Heart left ventricle (tissue), 13 donors: ENCODE data around the gene RPL27A.

Experiments used
- POLR2A ChIP-seq, 2 donors: fragments of 450-650 bp; IDR thresholded peaks; one replicate each; pipeline ENCODE4 v1.6.1; 2017; ENCODE audit warnings: antibody characterized with exemption in 2 of 2, mild to moderate bottlenecking in 2 of 2, moderate library complexity in 2 of 2
- TF ChIP-seq, protein P1 (sequence below), 12 donors: fragments of 200-600 bp; sonication (generic) in 4 of 12; IDR thresholded peaks; one replicate each; pipeline versions ENCODE4 v1.5.0 to v1.8.0; 2018 to 2022; ENCODE audit warnings: antibody characterized with exemption in 12 of 12, mild to moderate bottlenecking in 5 of 12
- donor health status: ischemic (EF 13 %, LVEDD 7.1; RV severe dilation, severe dysfunction).
- donor health status: DM: no; HTN: yes; CAD: no.
- donor health status: DM: no; HTN: no; CAD: no.
- donor health status: ischemic (EF 25% LVEDD 6.9; RV normal size, moderate dysfunction).
- donor health status: ischemic (EF 25% LVEDD 5.7; RV mildly dilated, moderate dysfunction).
- donor health status: ischemic (EF 35%, LVEDD 5.7; RV mildly dilated, moderate dysfunction).
- donor health status: nonischemic (EF 11% LVEDD 7.7; RV severe dilation, severe dysfunction).
- donor health status: DM: yes; HTN: yes; CAD: no.
- donor health status: PGD.
- donor health status: ischemic (EF 29% LVEDD 5.4; RV normal size, mild dysfunction).
- donor health status: nonischemic (EF 23%, LVEDD 6.1; RV moderate dilation, normal function).

DNA sequence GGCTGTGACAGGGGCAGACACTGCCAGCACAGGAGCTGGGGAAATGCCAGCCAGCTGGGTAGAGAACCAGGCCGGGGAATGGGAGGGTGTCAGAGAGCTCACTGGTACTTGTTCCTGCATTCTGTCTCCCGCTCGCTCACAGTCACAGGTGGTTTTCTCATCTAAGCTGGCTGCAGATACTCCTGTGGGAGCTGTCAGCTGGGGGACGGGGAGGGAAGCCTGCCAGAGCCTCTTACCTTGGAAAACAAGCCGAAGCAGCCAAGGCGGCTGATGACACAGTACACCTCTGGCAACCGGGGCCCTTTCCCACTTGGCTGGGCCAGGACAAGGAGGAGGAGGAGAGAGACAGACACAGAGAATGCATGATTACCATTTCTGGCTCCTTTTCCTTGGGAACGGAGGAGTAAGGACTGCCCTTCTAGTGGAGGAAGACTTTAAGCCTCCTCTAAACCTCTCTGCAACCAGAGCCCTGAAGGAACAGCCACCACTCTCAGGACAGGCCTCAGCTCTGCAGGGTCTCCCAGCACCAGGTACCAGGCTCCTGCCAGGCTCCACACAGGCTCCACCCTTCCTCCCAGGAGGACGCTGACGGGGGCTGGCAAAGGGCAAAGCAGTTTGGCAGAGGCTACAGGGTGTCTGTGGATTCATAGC is 25.1 kb downstream of the RPL27A start:
- TF ChIP-seq, protein P1, sequence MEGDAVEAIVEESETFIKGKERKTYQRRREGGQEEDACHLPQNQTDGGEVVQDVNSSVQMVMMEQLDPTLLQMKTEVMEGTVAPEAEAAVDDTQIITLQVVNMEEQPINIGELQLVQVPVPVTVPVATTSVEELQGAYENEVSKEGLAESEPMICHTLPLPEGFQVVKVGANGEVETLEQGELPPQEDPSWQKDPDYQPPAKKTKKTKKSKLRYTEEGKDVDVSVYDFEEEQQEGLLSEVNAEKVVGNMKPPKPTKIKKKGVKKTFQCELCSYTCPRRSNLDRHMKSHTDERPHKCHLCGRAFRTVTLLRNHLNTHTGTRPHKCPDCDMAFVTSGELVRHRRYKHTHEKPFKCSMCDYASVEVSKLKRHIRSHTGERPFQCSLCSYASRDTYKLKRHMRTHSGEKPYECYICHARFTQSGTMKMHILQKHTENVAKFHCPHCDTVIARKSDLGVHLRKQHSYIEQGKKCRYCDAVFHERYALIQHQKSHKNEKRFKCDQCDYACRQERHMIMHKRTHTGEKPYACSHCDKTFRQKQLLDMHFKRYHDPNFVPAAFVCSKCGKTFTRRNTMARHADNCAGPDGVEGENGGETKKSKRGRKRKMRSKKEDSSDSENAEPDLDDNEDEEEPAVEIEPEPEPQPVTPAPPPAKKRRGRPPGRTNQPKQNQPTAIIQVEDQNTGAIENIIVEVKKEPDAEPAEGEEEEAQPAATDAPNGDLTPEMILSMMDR (IDR thresholded peaks at IDR 0.05), result no peak
- TF ChIP-seq POLR2A (IDR thresholded peaks at IDR 0.05), result no peak
